ENCODE results near the gene TKTL1. TPM values are rescaled to one million over a fixed set of nuclear protein-coding genes. Genes with fewer than 3 reads are reported as not detected.
"Not testable (repeated sequence)": the region's sequence is repeated elsewhere in the genome, so short reads cannot be mapped to it uniquely, and the experiment has no call there.

TKTL1 gene
- 1 to 10 TPM; 1.1 to 2.2 TPM for total RNA-seq
- 10 to 100 TPM; 38.8 to 56.4 (median 39.0) TPM for polyA plus RNA-seq
- total RNA-seq: 0 to 3.9 (median 0.36) reads per million in 6 experiments

GRCh38 chrX:154295664-154296310, at the start of gene TKTL1:
Gene TKTL1, plus strand, starts transcription at chrX:154295795. Its CDS starts 65 bp downstream, at chrX:154295860.
- no peaks in the 10 kb centered on the region for H3K9me3 Mint-ChIP-seq
- no peak for DNase-seq
- POLR2A ChIA-PET: no interaction called here
- peaks cover 0 to 20% (median 0%) of the 10 kb centered on the region in 4 donors for H3K4me1 Mint-ChIP-seq
- H3K36me3 Mint-ChIP-seq: no peaks in the 10 kb centered on the region
- H3K4me3 Mint-ChIP-seq: no peak within 1 kb of the TSS
- ATAC-seq: no peak
- no peaks in the 10 kb centered on the region for H3K27me3 Mint-ChIP-seq
- H3K27ac Mint-ChIP-seq: no peak within 1 kb of the TSS

GRCh38 chrX:154247377-154248045, 48.1 kb upstream of the TKTL1 start:
- H3K27me3 Mint-ChIP-seq, H3K36me3 Mint-ChIP-seq, POLR2A ChIA-PET, H3K4me1 Mint-ChIP-seq, H3K9me3 Mint-ChIP-seq: not testable (repeated sequence)
- ATAC-seq (peak; percentile 96 to 98), DNase-seq (peak in 2 of 10 donors; percentile 5 to 16)
- peak overlapping the region in 2 of 10 donors; percentile 34 to 38 for H3K27ac Mint-ChIP-seq
- peak overlapping the region in 1 of 10 donors; percentile 47 for H3K4me3 Mint-ChIP-seq

- H3K9me3 Mint-ChIP-seq, H3K36me3 Mint-ChIP-seq, H3K4me1 Mint-ChIP-seq, POLR2A ChIA-PET, DNase-seq, H3K27me3 Mint-ChIP-seq: not testable (repeated sequence)
- H3K4me3 Mint-ChIP-seq: peak overlapping the region in 1 of 10 donors; percentile 47
- peak overlapping the region in 1 of 10 donors; percentile 34 for H3K27ac Mint-ChIP-seq
- ATAC-seq: peak in 1 of 2 donors; percentile 7
These were observed 47.5 kb upstream of the TKTL1 start for GRCh38 chrX:154248076-154248475.

- H3K27me3 Mint-ChIP-seq, H3K4me3 Mint-ChIP-seq, ATAC-seq, H3K36me3 Mint-ChIP-seq, H3K4me1 Mint-ChIP-seq, POLR2A ChIA-PET, DNase-seq, H3K9me3 Mint-ChIP-seq, H3K27ac Mint-ChIP-seq: not testable (repeated sequence)
These were observed 38.3 kb upstream of the TKTL1 start, which contains the start of gene OPN1MW3 for GRCh38 chrX:154257282-154257681. Gene OPN1MW3, plus strand, starts transcription at chrX:154257582. Its CDS starts 38 bp downstream, at chrX:154257620.

- H3K36me3 Mint-ChIP-seq, DNase-seq, H3K9me3 Mint-ChIP-seq, H3K4me3 Mint-ChIP-seq, POLR2A ChIA-PET, ATAC-seq, H3K4me1 Mint-ChIP-seq, H3K27ac Mint-ChIP-seq, H3K27me3 Mint-ChIP-seq: not testable (repeated sequence)
These were observed 36.9 kb upstream of the TKTL1 start for GRCh38 chrX:154258711-154259110.

- H3K4me3 Mint-ChIP-seq, POLR2A ChIA-PET, H3K4me1 Mint-ChIP-seq, H3K9me3 Mint-ChIP-seq, H3K36me3 Mint-ChIP-seq, H3K27ac Mint-ChIP-seq, H3K27me3 Mint-ChIP-seq, ATAC-seq, DNase-seq: not testable (repeated sequence)
These were observed 32.5 kb upstream of the TKTL1 start for GRCh38 chrX:154263072-154263471.

GRCh38 chrX:154269245-154269644, 26.4 kb upstream of the TKTL1 start:
- H3K27me3 Mint-ChIP-seq, H3K27ac Mint-ChIP-seq, DNase-seq, H3K36me3 Mint-ChIP-seq, POLR2A ChIA-PET, H3K9me3 Mint-ChIP-seq, ATAC-seq, H3K4me3 Mint-ChIP-seq, H3K4me1 Mint-ChIP-seq: not testable (repeated sequence)

GRCh38 chrX:154284489-154285338, 10.9 kb upstream of the TKTL1 start:
- H3K9me3 Mint-ChIP-seq, H3K4me1 Mint-ChIP-seq, POLR2A ChIA-PET, H3K27ac Mint-ChIP-seq, H3K4me3 Mint-ChIP-seq, H3K27me3 Mint-ChIP-seq, DNase-seq, H3K36me3 Mint-ChIP-seq: not testable (repeated sequence)
- peak; percentile 97 to 98 for ATAC-seq

- H3K27ac Mint-ChIP-seq, H3K9me3 Mint-ChIP-seq, H3K4me3 Mint-ChIP-seq, DNase-seq, POLR2A ChIA-PET, H3K27me3 Mint-ChIP-seq, ATAC-seq, H3K36me3 Mint-ChIP-seq, H3K4me1 Mint-ChIP-seq: not testable (repeated sequence)
These were observed 9.2 kb upstream of the TKTL1 start for GRCh38 chrX:154286406-154286805.

- Mint-ChIP-seq H3K9me3 (no peaks in the 10 kb centered on the region), H3K4me1 (peaks cover 0 to 17% (median 0%) of the 10 kb centered on the region in 4 donors), H3K36me3 (no peaks in the 10 kb centered on the region), H3K27ac (no peak within 1 kb of the TSS), H3K4me3 (no peak within 1 kb of the TSS), H3K27me3 (no peaks in the 10 kb centered on the region)
- POLR2A ChIA-PET: no interaction called here
- ATAC-seq: no peak
- DNase-seq: no peak
These were observed 612 bp upstream of the TKTL1 start, which contains the start of gene TEX28 for GRCh38 chrX:154294791-154295574. Gene TEX28, minus strand, starts transcription at chrX:154295124. Its CDS starts 3,007 bp downstream, at chrX:154292117.

- Mint-ChIP-seq H3K27ac (no peak overlapping the region), H3K4me1 (peaks cover 0 to 20% (median 0%) of the 10 kb centered on the region in 4 donors), H3K27me3 (no peaks in the 10 kb centered on the region), H3K4me3 (no peak overlapping the region), H3K9me3 (no peaks in the 10 kb centered on the region), H3K36me3 (no peaks in the 10 kb centered on the region)
- DNase-seq (no peak), ATAC-seq (no peak)
- POLR2A ChIA-PET: no interaction called here
These were observed 1.1 kb downstream of the TKTL1 start for GRCh38 chrX:154296731-154297130.

GRCh38 chrX:154298312-154298711, 2.7 kb downstream of the TKTL1 start:
- Mint-ChIP-seq H3K36me3 (no peaks in the 10 kb centered on the region), H3K27me3 (no peaks in the 10 kb centered on the region), H3K4me3 (no peak overlapping the region), H3K4me1 (peaks cover 0 to 20% (median 0%) of the 10 kb centered on the region in 4 donors), H3K9me3 (no peaks in the 10 kb centered on the region), H3K27ac (no peak overlapping the region)
- DNase-seq (no peak), ATAC-seq (no peak)
- POLR2A ChIA-PET: interaction anchor here (0.6 to 0.7 kb wide), 2 partner anchors 72 to 266 kb away, joined by 3 to 5 read pairs; no protein-coding TSS in a partner anchor

Data from naive thymus-derived CD8-positive, alpha-beta T cell (primary cell).